ENCODE measurements around the gene INHBC.

- TF ChIP-seq CTCF (IDR thresholded peaks at IDR 0.05 in 2 of 3, conservative IDR thresholded peaks at IDR 0.05 in 1 of 3; ENCODE audit: borderline replicate concordance in 1 of 3, insufficient read depth in 1 of 3, low read depth in 2 of 3, low read length in 2 of 3) (no peak), EZH2 (IDR thresholded peaks at IDR 0.05) (no peak), POLR2AphosphoS5 (IDR thresholded peaks at IDR 0.05; ENCODE audit: low read depth, low read length) (no peak), ATF3 (IDR thresholded peaks at IDR 0.05) (no peak), EZH2phosphoT487 (IDR thresholded peaks at IDR 0.05; ENCODE audit: borderline replicate concordance) (no peak), POLR2A (IDR thresholded peaks at IDR 0.05; ENCODE audit: borderline replicate concordance, extremely low read depth, insufficient read depth, insufficient read length) (no peak), JUND (IDR thresholded peaks at IDR 0.05) (no peak), SP1 (IDR thresholded peaks at IDR 0.05; ENCODE audit: low read depth) (no peak), SIN3A (IDR thresholded peaks at IDR 0.05; ENCODE audit: low read depth) (no peak), EGR1 (IDR thresholded peaks at IDR 0.05; ENCODE audit: low read depth) (no peak), RAD21 (IDR thresholded peaks at IDR 0.05; ENCODE audit: low read depth) (no peak)
These were observed 16.7 kb downstream of the INHBC start for GRCh38 chr12:57451233-57451778.
